HG03575 (cell line): ENCODE measurements around the gene ALDH7A1.
"Not testable (repeated sequence)": the region's sequence is repeated elsewhere in the genome, so short reads cannot be mapped to it uniquely, and the experiment has no call there.

Source experiments
- ATAC-seq: cut with Tn5 transposase; IDR thresholded peaks from one replicate; pipeline ENCODE4 v1.9.1; 2021; ENCODE audit not compliant: unreplicated experiment, insufficient number of reproducible peaks, low FRiP score; ENCODE audit errors: extremely low read depth

Gene ALDH7A1

GRCh38 chr5:126594748-126595485, at the start of gene ALDH7A1:
Gene ALDH7A1, minus strand, starts transcription at chr5:126595219. Its CDS starts 21 bp downstream, at chr5:126595198.
- ATAC-seq = peak; percentile 58

GRCh38 chr5:126641387-126641786, 46.4 kb upstream of the ALDH7A1 start:
- no peak for ATAC-seq

- ATAC-seq = no peak
Observed at GRCh38 chr5:126640866-126641265, 45.8 kb upstream of the ALDH7A1 start.

- no peak for ATAC-seq
Observed at GRCh38 chr5:126636956-126637355, 41.9 kb upstream of the ALDH7A1 start.

- no peak for ATAC-seq
Observed at GRCh38 chr5:126635585-126635984, 40.6 kb upstream of the ALDH7A1 start.

GRCh38 chr5:126633552-126633951, 38.5 kb upstream of the ALDH7A1 start:
- ATAC-seq = no peak

GRCh38 chr5:126631920-126632319, 36.9 kb upstream of the ALDH7A1 start:
- ATAC-seq = no peak

- ATAC-seq = no peak
Observed at GRCh38 chr5:126628102-126628501, 33.1 kb upstream of the ALDH7A1 start.

GRCh38 chr5:126624534-126624933, 29.5 kb upstream of the ALDH7A1 start:
- ATAC-seq = no peak

- no peak for ATAC-seq
Observed at GRCh38 chr5:126619781-126620180, 24.8 kb upstream of the ALDH7A1 start.

- not testable (repeated sequence) for ATAC-seq
Observed at GRCh38 chr5:126617603-126618002, 22.6 kb upstream of the ALDH7A1 start.

GRCh38 chr5:126615286-126615685, 20.3 kb upstream of the ALDH7A1 start:
- peak; percentile 98 for ATAC-seq

GRCh38 chr5:126613941-126614592, 19.0 kb upstream of the ALDH7A1 start:
- ATAC-seq = no peak

- no peak for ATAC-seq
Observed at GRCh38 chr5:126610616-126611015, 15.6 kb upstream of the ALDH7A1 start.

GRCh38 chr5:126610160-126610559, 15.1 kb upstream of the ALDH7A1 start:
- no peak for ATAC-seq

GRCh38 chr5:126605525-126605924, 10.5 kb upstream of the ALDH7A1 start:
- ATAC-seq = no peak

- ATAC-seq = no peak
Observed at GRCh38 chr5:126603402-126603991, 8.5 kb upstream of the ALDH7A1 start.

- peak; percentile 65 for ATAC-seq
Observed at GRCh38 chr5:126600631-126601511, 5.9 kb upstream of the ALDH7A1 start, which contains the start of gene PHAX. Gene PHAX, plus strand, starts transcription at chr5:126600947. Its CDS starts 16 bp downstream, at chr5:126600963.

- ATAC-seq = not testable (repeated sequence)
Observed at GRCh38 chr5:126599971-126600630, 5.1 kb upstream of the ALDH7A1 start.
